Astrocyte (in vitro differentiated cells and primary cell): Measurements from ENCODE around the gene GOLPH3.

ENCODE experiments used
- EZH2 ChIP-seq: IDR thresholded peaks from 2 replicates; pipeline ENCODE4 v1.6.1; 2012; ENCODE audit warnings: mild to moderate bottlenecking, low read length, inconsistent platforms; ENCODE audit not compliant: insufficient read depth
- TF ChIP-seq, protein P1 (sequence below): IDR thresholded peaks from 2 replicates; pipeline ENCODE4 v1.5.1; 2011; ENCODE audit warnings: low read depth, mild to moderate bottlenecking, inconsistent platforms, low read length, moderate library complexity; ENCODE audit not compliant: insufficient read depth

DNA sequence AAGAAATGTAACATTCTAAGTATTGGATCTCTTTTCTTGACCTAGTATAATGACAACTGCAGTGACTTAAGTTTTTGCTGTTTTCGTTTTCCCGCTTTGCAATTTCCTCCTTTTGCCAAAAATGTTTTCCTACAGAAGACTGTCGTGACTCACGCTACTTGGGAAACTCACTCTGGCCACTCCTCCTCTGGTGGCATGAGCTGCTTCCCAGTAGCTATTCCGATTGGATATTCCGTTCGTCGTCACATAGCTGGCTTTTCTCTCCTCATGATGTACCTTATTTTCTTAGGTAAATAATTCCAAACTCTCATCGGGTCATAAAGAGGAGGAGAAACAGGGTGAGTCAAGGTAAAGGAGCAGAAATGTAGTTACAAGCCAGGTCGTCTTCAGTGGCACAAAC, 64.9 kb downstream of the GOLPH3 start:
- TF ChIP-seq, protein P1, sequence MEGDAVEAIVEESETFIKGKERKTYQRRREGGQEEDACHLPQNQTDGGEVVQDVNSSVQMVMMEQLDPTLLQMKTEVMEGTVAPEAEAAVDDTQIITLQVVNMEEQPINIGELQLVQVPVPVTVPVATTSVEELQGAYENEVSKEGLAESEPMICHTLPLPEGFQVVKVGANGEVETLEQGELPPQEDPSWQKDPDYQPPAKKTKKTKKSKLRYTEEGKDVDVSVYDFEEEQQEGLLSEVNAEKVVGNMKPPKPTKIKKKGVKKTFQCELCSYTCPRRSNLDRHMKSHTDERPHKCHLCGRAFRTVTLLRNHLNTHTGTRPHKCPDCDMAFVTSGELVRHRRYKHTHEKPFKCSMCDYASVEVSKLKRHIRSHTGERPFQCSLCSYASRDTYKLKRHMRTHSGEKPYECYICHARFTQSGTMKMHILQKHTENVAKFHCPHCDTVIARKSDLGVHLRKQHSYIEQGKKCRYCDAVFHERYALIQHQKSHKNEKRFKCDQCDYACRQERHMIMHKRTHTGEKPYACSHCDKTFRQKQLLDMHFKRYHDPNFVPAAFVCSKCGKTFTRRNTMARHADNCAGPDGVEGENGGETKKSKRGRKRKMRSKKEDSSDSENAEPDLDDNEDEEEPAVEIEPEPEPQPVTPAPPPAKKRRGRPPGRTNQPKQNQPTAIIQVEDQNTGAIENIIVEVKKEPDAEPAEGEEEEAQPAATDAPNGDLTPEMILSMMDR, result no peak
- TF ChIP-seq EZH2, result no peak
